ENCODE data around the gene ZMYND19.
"Not testable (repeated sequence)": the region's sequence is repeated elsewhere in the genome, so short reads cannot be mapped to it uniquely, and the experiment has no call there.

The ZMYND19 gene

DNA sequence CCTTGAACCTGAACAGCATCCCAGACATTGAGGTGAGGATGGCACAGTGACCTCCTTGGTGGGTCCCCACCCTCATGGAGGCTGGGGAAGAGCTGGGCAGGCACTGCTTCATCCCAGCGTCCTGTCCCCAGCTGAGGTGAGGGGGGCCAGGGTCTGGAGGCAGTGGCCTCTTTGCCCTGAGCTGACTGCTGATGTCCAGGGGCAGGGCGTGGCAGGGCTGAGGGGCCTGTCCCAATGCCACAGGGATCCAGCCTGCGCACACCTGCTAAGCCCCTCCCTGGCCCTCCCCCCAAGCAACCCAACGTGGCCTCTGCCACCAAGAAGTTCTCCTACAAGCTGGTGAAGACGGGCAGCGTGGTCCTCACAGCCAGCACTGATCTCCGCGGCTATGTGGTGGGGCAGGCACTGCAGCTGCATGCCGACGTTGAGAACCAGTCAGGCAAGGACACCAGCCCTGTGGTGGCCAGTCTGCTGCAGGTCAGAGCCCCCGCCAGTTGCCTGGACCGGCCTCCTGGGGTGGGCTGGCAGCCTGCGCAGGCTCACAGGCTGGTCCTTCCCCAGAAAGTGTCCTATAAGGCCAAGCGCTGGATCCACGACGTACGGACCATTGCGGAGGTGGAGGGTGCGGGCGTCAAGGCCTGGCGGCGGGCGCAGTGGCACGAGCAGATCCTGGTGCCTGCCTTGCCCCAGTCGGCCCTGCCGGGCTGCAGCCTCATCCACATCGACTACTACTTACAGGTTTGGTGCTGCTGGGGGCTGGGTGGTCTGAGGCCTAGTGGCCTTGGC lies 23.6 kb upstream of the ZMYND19 start:
- no peak for DNase-seq

DNA sequence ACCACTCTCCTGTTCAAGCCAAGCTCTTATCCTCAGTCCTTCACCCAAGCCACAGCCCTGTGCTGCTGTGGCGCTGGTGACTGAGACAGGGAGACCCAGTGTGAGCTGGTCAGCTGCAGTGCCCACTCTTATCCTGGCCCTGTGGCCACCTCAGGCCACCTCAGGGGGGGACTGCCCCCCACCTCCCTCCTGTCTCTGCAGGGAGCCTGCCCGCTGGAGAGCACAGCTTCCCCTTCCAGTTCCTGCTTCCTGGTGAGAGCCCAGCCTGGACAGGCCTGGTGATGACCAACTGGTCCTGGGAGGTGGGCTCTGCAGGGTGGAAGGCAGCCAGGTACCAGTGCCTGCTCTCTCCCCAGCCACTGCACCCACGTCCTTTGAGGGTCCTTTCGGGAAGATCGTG lies 22.9 kb upstream of the ZMYND19 start:
- DNase-seq = no peak

DNA sequence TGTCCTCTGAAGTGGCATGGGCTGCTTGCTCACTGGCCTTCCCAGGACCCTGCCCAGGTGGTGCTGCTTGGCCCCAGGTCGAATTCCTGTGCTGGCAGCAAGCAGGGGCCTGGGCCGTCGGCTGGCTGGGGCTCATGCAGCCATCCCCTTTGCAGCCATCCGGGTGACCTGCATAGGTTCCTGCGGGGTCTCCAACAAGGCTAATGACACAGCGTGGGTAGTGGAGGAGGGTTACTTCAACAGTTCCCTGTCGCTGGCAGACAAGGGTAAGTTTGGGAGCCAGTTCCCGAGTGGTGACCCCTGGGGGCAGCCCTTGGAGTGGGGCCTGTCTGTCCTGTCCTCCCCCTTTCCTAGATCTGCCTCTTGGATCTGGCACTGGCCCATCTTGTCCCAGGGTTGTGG lies 22.4 kb upstream of the ZMYND19 start:
- no peak for DNase-seq

DNA sequence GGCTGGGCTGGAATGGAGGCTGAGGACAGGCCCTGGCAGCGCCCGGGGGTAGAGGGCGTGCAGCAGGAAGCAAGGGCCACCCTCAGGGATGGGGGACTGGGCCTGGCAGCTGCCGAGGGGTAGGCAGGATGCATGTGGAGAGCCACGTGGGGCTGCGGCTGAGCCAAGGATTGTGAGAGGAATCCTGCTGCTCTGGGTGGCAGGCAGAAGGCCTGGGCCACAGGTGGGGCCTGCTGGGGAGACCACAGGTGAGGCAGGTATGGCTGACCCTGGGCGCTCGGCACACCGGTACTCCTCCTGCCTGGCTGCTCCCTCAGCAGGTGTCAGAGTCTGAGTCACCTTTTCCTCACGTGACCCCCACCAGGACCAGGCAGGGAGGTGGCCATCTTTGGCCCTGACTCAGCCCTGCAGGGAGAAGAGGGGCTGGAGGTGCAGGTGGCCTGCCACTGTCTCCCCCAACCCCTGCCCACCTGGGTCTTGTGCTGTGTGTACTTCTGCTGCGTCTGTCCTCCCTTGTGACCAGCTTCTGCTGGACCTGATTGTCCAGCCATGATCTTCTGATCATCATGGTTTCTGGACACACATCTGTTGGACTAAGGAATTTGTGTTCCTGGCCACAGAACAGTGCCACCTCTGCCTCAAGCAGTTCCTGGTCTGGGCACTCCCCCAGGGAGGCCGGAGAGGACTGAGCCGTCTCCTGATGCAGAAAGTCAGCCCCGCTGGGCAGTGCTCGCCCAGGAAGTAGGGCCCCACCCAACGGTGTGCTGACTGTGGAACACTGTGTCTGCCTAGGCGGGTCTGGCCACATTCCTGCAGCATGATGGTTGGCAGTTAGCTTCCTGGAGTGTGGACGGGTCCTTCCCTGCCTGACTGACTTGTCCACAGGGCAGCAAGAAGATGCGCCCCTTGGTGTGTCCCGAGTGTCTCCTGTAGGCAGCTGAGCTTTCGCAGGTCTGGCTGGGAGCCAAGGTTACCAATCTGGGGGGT lies 21.6 kb upstream of the ZMYND19 start:
- no peak for DNase-seq

DNA sequence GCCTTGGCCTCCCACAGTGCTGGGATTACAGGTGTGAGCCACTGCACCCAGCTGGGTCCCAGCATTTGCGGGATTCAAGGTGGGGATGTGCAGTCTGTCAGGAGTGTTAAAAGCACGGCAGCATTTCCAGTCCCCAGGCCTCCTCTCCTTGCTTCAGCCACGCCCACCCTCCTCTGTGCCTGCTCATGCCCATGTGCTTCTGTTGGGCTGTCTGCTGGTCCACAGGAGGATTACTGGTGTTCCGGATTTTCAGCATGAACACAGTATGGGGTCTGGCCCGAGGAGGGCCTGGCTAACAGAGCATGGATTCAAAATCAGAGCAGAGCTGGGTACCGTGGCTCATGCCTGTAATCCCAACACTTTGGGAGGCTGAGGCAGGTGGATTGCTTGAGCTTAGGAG lies 20.6 kb upstream of the ZMYND19 start:
- no peak for DNase-seq

DNA sequence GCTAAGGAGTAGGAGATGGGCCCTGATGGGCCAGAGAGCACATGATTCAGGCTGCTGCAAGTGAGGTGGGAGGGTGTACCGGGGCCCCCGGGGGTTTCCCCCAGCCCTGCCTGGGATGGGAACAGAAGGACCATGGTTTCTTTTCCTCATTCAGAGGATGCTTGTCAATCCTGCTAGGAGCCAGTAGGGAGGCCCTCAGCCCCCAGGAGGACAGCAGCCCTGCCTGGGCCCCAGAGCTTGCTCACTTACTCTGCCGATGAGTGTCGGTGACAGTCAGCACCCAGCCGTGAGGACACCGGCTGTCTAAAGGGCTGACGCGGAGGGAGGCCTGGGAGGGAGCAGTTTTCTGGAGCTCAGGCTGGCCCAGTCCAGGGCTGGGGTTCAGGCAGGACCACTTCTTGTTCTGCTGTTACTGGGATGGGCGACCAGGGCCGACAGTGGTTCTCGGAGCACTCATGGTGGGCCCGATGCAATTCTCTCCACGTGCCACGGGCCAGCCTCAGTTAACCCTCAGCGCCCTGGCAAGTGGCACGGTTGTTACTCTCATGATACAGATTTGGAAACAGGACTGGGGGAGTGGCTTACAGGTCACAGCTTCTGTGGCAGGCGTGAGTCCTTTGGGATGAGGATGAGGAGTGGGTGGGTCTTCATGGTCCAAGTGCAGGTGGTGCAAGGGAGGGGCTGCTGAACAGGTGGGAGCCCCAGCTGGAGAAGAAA lies 17.0 kb upstream of the ZMYND19 start:
- DNase-seq = no peak

DNA sequence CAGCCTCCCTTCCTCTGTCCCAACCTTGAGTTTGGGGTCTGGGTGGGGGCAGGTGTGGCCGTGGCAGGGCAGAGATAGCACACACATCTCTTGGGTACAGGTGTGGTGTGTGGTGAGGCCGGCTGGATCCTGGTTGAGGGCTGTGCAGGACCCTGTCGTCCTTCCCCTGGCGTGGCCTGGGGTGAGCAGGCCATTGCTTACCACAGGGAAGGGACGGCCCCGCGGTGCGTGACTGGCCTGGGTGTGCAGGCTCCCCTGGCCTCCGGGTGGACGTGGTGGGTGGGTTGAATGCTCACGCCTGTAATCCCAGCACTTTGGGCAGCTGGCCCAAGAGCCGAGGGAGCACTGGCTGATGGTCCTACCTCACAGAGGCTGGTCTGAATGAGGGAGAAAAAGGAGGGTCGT lies 16.4 kb upstream of the ZMYND19 start:
- no peak for DNase-seq

DNA sequence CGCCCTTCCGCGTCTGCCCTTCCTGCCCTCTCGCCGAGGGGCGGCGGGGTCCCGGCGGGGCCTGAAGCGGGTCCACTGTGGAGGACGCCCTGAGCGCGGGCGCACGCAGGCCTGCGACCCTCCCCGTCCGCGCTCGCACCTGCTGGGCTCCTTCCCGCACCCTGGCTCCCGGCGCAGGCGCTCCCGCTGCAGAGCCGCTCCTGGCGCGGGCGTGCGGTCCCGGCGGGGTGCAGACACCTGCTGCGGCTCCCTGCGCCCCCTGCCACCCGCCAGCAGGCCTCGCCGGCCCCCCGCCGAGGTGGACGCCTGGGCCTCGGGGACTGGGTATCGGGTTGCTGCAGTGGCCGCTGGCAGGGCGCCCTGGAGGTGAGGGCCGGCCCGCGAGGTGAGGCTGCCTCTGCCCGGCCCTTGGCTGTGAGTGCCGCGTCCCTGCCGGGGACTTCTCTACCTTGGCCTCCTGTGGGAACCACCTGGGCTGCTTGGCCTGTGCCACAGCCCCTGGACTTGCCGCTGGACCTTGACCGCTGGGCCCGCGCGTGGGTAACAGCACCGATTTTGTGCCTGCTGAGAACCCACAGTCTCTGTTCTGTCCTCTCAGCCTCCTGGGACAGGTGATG lies 15.8 kb upstream of the ZMYND19 start:
- no peak for DNase-seq

DNA sequence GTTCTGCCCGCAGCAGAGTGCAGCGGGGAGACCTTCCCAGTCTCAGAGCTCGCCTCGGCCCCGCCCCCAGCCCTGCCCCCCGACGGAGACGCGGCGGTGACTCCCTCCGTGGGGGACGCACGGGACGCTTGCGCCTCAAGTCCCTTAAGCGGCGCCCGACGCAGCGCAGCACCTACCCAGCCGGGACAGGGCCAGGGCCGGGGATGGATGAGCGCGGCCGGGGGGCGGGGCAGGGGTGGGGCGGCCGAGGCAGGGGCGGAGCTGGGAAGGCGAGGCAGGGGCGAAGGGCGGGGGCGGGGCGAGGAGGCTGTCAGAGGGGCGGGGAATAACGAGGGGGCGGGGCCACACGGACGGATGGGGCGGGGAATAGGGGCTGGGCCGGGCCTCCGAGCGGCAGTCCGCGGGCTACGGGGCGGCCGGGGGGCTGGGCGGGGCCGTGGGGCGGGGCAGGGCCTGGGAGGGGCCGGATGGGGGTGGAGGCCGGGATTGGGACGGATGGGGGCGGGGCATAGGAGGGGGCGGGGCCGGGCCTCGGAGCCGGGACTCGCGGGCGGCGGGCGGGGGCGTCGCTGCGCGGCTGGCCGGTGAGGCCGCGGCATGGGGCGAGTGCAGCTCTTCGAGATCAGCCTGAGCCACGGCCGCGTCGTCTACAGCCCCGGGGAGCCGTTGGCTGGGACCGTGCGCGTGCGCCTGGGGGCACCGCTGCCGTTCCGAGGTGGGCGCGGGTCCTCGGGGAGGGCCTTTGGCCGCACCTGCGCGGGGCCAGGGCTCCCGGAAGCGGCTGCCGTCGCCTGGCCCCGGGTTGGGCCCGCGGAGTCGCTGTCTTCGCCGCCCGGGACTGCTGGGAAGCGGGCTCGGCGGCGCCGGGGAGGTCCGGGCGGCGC lies 15.1 kb upstream of the ZMYND19 start, which contains the start of gene ARRDC1:
ARRDC1 (plus strand) TSS at position 566 of the 884 bp plus-strand sequence; CDS start at position 598, 32 bp downstream.
- DNase-seq = peak; percentile 97

DNA sequence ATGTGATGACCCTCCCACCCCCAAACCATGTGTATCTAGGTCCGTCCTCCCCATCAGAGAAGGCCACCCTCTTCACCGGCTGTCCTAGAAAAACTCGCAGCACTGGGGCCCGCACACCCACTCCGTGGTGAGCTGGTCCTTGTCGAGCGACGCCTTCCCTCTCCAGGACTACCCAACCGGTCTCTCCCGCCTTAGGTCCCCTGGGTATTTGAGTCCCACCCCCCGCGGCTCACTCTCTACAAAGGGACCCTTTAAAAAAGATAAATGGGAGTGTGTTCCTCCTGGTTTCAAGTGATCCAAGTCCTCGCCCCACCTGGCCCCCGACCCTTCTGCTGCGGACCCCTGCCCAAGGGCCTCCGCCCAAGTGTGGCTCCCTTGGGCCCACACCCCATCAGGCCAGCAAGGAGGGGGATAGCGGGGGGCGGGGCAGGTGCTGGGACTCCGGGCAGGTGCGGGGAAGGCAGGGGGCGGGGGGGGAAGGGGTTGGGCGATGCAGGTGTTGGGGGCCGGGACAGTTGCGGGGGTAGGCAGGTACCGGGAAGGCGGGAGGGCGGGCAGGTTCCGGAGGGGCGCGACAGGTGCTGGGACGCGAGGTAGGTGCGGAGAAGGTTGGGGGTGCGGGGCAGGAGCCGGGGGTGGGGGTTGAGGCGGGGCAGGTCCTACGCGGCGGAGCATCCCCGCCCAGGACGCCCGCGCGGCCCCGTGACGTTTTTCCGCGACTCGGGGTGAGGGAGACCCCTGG lies 14.2 kb upstream of the ZMYND19 start:
- DNase-seq = peak; percentile 61

DNA sequence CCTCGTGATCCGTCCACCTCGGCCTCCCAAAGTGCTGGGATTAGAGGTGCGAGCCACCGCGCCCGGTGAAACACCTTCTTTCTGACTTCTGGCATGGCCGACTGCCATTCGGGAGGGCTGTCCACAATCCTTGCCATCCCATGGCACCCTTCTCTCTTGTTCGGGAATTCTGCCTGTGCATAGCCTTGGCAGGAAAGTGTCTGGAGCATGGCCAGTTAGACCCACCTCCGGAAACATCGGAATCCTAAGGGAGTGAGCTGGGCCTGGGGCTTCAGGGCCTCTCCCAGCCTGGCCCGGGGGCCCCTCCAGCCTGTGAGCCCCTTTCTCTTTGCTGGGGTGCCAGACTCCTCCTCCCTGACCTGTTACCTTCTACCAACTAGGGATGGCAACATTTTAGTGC lies 13.6 kb upstream of the ZMYND19 start:
- DNase-seq = no peak

DNA sequence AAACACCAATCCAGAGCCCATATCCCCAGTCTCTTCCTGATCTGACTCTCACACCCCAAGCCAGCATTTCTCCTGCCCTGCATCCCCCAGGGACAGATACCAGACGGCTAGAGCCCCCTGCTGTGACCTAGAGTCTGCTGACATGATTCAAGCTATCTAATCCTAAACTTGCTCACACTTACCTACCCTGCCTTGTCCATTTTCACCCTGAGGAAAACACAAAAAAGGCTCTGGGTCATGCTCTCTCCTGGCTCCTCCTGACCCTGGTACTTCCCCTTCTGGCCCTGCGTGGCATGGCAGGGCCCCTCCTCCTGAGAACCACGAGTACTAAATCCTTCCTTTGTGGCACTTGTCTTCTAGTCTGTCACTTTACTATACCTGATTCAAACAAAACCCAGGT lies 12.3 kb upstream of the ZMYND19 start:
- no peak for DNase-seq

DNA sequence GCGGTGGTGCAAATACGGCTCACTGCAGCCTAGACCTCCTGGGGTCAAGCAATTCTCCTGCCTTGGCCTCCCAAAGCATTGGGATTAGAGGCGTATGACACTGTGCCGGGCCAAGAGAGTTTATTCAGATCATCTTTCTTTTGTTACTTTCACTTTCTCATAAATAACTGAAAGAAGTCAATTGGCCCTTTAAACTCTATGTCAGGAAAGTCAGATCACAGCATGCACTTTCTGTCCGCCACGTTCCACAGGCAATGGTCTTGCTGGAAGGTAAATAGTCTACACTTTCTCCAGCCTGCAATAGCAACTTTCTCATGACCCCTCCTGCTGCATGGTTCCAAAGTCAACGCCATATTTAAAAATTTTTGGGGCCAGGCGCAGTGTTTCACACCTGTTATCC lies 8.6 kb upstream of the ZMYND19 start:
- no peak for DNase-seq

DNA sequence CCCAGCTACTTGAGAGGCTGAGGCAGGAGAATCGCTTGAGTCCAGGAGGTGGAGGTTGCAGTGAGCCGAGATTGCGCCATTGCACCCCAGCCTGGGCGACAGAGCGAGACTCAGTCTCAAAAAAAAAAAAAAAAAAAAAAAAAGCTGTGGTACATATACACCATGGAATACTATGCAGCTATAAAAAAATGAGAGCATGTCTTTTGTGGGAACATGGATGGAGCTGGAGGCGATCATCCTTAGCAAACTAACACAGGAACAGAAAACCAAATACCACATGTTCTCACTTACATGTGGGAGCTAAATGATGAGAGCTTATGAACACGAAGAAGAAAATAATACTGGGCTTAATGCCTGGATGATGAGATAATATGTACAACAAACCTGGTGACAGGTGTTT lies 6.3 kb upstream of the ZMYND19 start:
- DNase-seq = not testable (repeated sequence)

DNA sequence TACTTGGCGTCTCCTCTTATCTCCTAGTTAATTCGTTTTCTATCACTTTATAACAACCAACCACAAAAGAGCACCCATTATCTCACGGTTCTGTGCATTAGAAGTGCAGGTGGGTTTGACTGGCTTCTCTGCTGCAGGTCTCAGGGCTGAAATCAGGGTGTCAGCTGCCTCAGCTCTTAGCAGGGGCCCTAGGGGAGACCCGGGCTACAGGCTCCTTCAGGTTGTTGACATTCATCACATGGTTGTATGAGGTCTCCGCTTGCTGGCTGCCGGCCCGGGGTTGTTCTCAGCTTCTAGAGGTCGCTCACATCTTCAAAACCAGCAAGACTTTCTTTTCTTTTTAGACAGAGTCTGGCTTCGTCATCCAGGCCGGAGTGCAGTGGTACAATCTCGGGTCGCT lies 2.9 kb upstream of the ZMYND19 start:
- no peak for DNase-seq

DNA sequence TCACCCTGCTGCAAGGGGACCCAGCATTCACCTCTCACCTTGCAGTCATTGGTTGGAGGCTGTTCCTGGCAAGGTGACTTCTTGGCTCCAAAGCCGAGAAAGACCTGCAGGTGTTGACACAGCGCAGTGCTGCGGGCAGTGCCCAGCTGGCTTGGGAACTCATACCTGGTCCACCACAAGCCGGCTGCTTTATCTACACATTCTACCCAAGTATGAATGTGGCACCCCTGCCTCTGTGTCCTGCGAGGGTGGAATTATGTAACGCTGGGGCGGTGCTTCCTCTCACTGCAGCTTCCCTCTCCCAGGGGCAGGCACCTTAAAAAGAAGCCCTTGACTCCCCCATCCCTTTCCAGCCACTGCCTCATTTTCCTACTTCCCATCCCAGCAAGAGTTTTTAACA lies 2.5 kb upstream of the ZMYND19 start:
- DNase-seq = no peak

DNA sequence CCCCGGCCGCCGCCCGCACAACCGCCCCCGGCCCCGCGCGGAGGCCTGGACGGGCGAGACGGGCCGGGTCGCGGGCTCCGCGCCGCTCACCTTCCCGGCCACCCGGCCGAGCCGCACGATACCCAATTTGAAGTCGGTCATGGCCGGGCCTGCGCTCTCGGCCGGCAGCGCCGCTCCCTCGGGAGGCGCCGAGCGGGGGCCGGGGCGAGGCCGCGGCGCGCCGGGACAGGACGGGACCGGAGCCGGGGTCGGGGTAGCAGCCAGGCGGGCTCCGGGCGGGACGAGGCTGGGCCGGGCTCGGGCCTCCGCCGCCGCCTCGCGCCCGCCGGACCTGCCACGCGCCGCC lies 216 bp downstream of the ZMYND19 start:
- DNase-seq = no peak

DNA sequence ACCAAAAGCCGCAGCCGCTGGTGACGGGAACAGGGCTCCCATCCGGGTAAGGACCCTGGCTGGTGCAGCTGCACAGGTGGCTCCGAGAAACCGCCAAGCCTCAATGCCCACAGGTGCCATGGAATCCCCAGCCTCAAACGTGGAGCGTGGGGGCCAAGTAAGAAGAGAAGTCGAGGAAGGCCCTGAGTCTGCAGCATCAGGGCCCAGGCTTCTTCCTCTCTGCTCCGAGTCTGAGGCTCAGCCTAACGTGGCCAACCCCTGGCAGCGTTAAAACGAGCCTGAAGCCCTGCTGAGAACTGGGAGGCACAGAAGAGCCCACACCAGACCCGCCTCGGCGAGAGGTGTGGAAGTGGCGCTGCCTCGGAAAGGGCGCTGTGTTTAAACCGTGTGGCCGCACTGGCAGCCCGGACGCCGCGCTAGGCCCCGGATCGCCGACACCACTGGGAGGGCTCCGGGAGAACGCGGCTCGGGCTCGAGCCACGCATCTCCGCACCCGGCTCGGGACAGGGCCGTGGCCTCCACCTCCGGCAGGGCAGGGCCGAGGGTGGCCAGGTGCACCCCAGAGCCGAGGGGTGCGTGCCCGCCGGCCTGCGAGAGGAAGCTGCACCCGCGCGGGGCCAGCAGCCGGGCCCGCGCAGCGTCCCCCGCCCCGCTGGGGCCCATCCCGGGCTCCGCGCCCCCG lies 730 bp downstream of the ZMYND19 start:
- no peak for DNase-seq

DNA sequence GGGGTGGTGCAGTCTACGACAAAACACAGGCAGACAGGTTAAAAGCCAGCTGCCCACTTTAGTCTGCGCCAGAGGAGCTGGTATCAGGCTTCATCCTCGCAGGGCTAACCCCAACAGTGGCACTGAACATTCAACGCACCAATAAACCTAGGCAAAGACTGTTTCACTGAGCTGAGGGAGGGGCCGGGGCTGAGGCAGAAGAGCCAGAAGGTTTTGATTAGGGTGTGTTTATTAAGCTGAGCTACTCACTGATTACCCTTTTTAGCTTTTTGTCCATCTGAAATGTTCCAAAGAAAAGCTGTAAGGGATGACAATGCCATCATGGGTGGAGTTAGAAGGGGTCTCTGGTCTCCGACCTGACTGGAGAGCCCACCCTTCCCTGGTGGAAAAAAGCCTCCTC lies 1.4 kb downstream of the ZMYND19 start:
- DNase-seq = no peak

DNA sequence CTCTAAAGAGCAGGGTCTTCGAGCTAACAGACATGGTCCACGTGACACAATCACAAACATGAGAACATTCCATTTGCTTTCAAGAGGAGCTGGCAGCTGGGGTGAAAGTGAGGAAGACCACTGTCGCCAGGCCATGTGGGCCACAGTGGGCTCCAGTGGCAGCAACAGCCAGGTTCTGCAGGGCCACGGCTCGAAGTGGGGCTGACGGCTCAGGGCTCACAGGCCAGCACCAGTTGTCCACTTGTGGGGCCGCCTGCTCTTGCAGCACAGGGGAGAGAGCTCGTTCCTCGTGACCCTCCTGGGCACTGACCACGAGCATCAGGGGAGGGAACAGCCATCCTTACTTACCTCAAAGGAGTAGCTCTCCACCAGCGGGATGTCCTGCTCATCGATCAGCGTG lies 2.0 kb downstream of the ZMYND19 start:
- no peak for DNase-seq

Measured in left hindlimb (tissue), 1 donor.